ENCODE results near the gene CAPN9. TPM values are rescaled to one million over a fixed set of nuclear protein-coding genes. Genes with fewer than 3 reads are reported as not detected.

Gene CAPN9
- total RNA-seq, 1 donor from 2014 or later, result 0.78 TPM

- peaks cover 19% of the 10 kb centered on the region for H3K9me3 Mint-ChIP-seq
- TF ChIP-seq, protein P1, sequence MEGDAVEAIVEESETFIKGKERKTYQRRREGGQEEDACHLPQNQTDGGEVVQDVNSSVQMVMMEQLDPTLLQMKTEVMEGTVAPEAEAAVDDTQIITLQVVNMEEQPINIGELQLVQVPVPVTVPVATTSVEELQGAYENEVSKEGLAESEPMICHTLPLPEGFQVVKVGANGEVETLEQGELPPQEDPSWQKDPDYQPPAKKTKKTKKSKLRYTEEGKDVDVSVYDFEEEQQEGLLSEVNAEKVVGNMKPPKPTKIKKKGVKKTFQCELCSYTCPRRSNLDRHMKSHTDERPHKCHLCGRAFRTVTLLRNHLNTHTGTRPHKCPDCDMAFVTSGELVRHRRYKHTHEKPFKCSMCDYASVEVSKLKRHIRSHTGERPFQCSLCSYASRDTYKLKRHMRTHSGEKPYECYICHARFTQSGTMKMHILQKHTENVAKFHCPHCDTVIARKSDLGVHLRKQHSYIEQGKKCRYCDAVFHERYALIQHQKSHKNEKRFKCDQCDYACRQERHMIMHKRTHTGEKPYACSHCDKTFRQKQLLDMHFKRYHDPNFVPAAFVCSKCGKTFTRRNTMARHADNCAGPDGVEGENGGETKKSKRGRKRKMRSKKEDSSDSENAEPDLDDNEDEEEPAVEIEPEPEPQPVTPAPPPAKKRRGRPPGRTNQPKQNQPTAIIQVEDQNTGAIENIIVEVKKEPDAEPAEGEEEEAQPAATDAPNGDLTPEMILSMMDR (IDR thresholded peaks at IDR 0.05; ENCODE audit: unreplicated experiment), result no peak
- no peak overlapping the region for H3K27ac Mint-ChIP-seq
- peaks cover 8% of the 10 kb centered on the region for H3K27me3 Mint-ChIP-seq (ENCODE audit: low read depth)
- DNase-seq (ENCODE audit: low spot score in 2 of 2, unreplicated experiment in 2 of 2), result no peak
- no peaks in the 10 kb centered on the region for H3K36me3 Mint-ChIP-seq
- H3K4me1 Mint-ChIP-seq, result no peaks in the 10 kb centered on the region
- no peak overlapping the region for H3K4me3 Mint-ChIP-seq
These were observed 21.8 kb upstream of the CAPN9 start for GRCh38 chr1:230725256-230726012.

GRCh38 chr1:230728710-230729392 is 18.3 kb upstream of the CAPN9 start:
- no peaks in the 10 kb centered on the region for H3K36me3 Mint-ChIP-seq
- H3K4me3 Mint-ChIP-seq, result no peak overlapping the region
- peaks cover 5% of the 10 kb centered on the region for H3K27me3 Mint-ChIP-seq (ENCODE audit: low read depth)
- H3K9me3 Mint-ChIP-seq, result peaks cover 5% of the 10 kb centered on the region
- no peak overlapping the region for H3K27ac Mint-ChIP-seq
- DNase-seq (ENCODE audit: low spot score in 2 of 2, unreplicated experiment in 2 of 2), result no peak
- H3K4me1 Mint-ChIP-seq, result no peaks in the 10 kb centered on the region
- TF ChIP-seq, protein P1 (IDR thresholded peaks at IDR 0.05; ENCODE audit: unreplicated experiment), result no peak

DNA sequence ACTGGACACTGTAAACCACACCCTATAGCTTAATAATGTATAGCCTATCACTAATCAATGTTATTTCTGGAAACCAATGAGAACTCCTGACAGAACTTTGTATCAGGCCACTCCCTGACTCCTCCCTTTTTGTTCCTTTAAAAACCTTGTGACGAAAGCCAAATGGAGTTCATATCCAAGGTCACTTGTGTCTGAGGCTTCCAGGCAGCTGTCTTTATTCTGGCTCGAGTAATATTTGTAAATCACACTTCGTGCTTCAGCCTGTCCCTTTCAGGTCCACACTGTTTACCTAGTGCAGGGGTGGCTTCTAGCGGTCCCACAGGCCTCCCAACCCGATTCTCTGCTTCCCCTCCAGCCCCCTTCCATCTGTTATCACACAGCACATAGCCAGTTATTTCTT is 16.2 kb upstream of the CAPN9 start:
- peaks cover 5% of the 10 kb centered on the region for H3K9me3 Mint-ChIP-seq
- no peak overlapping the region for H3K4me3 Mint-ChIP-seq
- TF ChIP-seq, protein P1 (IDR thresholded peaks at IDR 0.05; ENCODE audit: unreplicated experiment), result no peak
- H3K36me3 Mint-ChIP-seq, result no peaks in the 10 kb centered on the region
- H3K27ac Mint-ChIP-seq, result no peak overlapping the region
- no peaks in the 10 kb centered on the region for H3K4me1 Mint-ChIP-seq
- DNase-seq (ENCODE audit: low spot score in 2 of 2, unreplicated experiment in 2 of 2), result no peak
- peaks cover 7% of the 10 kb centered on the region for H3K27me3 Mint-ChIP-seq (ENCODE audit: low read depth)

GRCh38 chr1:230735447-230735846 is 11.7 kb upstream of the CAPN9 start:
- no peak overlapping the region for H3K27ac Mint-ChIP-seq
- H3K4me1 Mint-ChIP-seq, result no peaks in the 10 kb centered on the region
- no peak for DNase-seq (ENCODE audit: low spot score in 2 of 2, unreplicated experiment in 2 of 2)
- H3K27me3 Mint-ChIP-seq (ENCODE audit: low read depth), result peaks cover 19% of the 10 kb centered on the region
- no peaks in the 10 kb centered on the region for H3K36me3 Mint-ChIP-seq
- peaks cover 10% of the 10 kb centered on the region for H3K9me3 Mint-ChIP-seq
- TF ChIP-seq, protein P1 (IDR thresholded peaks at IDR 0.05; ENCODE audit: unreplicated experiment), result no peak
- no peak overlapping the region for H3K4me3 Mint-ChIP-seq

DNA sequence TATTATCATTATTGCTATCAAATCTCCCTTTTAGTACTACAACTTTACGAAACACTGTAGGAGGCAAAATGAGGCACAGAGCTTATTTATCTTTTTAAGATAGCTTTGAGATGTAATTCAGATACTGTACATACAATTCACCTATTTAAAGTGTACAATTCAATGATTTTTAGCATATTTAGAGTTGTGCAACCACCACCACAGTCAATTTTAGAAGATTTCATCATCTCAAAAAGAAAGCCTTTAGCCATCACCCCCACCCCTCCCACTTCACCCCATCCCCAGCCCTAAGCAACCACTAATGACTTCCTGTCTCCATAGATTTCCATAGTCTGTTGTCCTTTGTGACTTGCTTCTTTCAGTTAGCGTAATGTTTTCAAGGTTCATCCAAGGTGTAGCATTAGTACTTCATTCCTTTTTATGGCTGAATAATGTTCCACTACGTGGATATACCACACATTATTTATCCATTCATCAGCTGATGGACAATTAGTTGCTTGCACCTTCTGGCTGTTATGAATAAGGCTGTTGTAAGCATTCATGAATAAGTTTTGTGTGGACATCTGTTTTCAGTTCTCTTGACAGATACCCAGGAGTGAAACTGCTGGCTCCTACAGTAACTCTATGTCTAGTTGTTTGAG is 9.4 kb upstream of the CAPN9 start:
- TF ChIP-seq, protein P1 (IDR thresholded peaks at IDR 0.05; ENCODE audit: unreplicated experiment), result no peak
- Mint-ChIP-seq H3K9me3 (peaks cover 10% of the 10 kb centered on the region), H3K4me3 (no peak overlapping the region), H3K27me3 (ENCODE audit: low read depth) (peaks cover 19% of the 10 kb centered on the region), H3K36me3 (no peaks in the 10 kb centered on the region), H3K27ac (no peak overlapping the region), H3K4me1 (no peaks in the 10 kb centered on the region)
- DNase-seq (ENCODE audit: low spot score in 2 of 2, unreplicated experiment in 2 of 2), result no peak
